Endothelial cell of umbilical vein (primary cell): ENCODE data around the gene CCSER1. TPM values are rescaled to one million over a fixed set of nuclear protein-coding genes. Genes with fewer than 3 reads are reported as not detected.

Experiments
- BruUV-seq: library from RNA; stranded (reverse); fragments of 400-500 nt; replicated peaks from 2 replicates; lab custom pipeline; 2021; lab: Mats Ljungman, UMichigan
- CTCF ChIA-PET: fragments of 300-600, 350-600 bp; sonication (Branson Sonifier 250); formaldehyde crosslinking; loops from one replicate; lab custom pipeline; 2021; ENCODE audit warnings: antibody characterized with exemption, inconsistent platforms; lab: Charles Lee
- POLR2A ChIA-PET: fragments of 300-600, 350-600 bp; sonication (Branson Sonifier 250); formaldehyde crosslinking; loops from one replicate; lab custom pipeline; 2021; ENCODE audit warnings: antibody characterized with exemption, inconsistent platforms; lab: Charles Lee
- DNase-seq: peaks from one replicate; pipeline ENCODE4 v3.0.0-alpha.2; 2011; ENCODE audit warnings: low read depth, low spot score
- FAIRE-seq: peaks from 2 replicates; lab custom pipeline; 2011; peaks lifted over from hg19 to GRCh38; lab: Jason Lieb, UNC
- H2AFZ ChIP-seq: 2 replicates; pipeline ENCODE4 v1.6.0; 2012; ENCODE audit warnings: low read depth, low read length, control low read depth, inconsistent platforms
- H3K27ac ChIP-seq: 2 replicates; pipeline ENCODE4 v1.5.1; 2011; ENCODE audit warnings: low read depth, mild to moderate bottlenecking, control low read depth, low read length, moderate library complexity; ENCODE audit not compliant: insufficient read depth
- H3K27me3 ChIP-seq, 2 experiments: 2 replicates each; pipeline versions ENCODE4 v1.6.0 to v1.6.1; 2011; ENCODE audit warnings: low read length in 2 of 2, mixed read lengths in 1 of 2; ENCODE audit not compliant: control insufficient read depth in 2 of 2, insufficient read depth in 2 of 2
- H3K36me3 ChIP-seq, 2 experiments: 2 replicates in 1 of 2; 3 replicates in 1 of 2; pipeline ENCODE4 v1.5.1; 2011; ENCODE audit warnings: low read length in 2 of 2, mild to moderate bottlenecking in 1 of 2, moderate library complexity in 1 of 2; ENCODE audit not compliant: control insufficient read depth in 2 of 2, insufficient read depth in 2 of 2; ENCODE audit errors: extremely low read depth in 1 of 2
- H3K4me1 ChIP-seq: 3 replicates; pipeline ENCODE4 v1.5.1; 2011; ENCODE audit warnings: mild to moderate bottlenecking, low read length; ENCODE audit not compliant: control insufficient read depth, insufficient read depth; ENCODE audit errors: extremely low read depth
- H3K4me2 ChIP-seq: 2 replicates; pipeline ENCODE4 v1.6.1; 2011; ENCODE audit warnings: low read length, control low read depth, mixed read lengths; ENCODE audit not compliant: insufficient read depth
- H3K4me3 ChIP-seq, 3 experiments: fragments of 200-600 bp in 1 of 3; sonication (generic), shearing (Covaris generic) in 1 of 3; replicated peaks in 1 of 3; 2 replicates each; pipeline ENCODE4 v1.5.1; 2011 to 2016; ENCODE audit warnings: control low read depth in 3 of 3, low read length in 3 of 3, mild to moderate bottlenecking in 2 of 3, inconsistent platforms in 1 of 3, low read depth in 1 of 3, moderate library complexity in 1 of 3; ENCODE audit not compliant: insufficient read depth in 1 of 3
- H3K79me2 ChIP-seq: 2 replicates; pipeline ENCODE4 v1.6.0; 2012; ENCODE audit warnings: low read length, inconsistent platforms; ENCODE audit not compliant: control insufficient read depth, insufficient read depth
- H3K9ac ChIP-seq: replicated peaks from 2 replicates; pipeline ENCODE3; 2011; ENCODE audit warnings: low read length, control low read depth; ENCODE audit not compliant: insufficient read depth; ENCODE audit errors: extremely low read depth
- H3K9me1 ChIP-seq: replicated peaks from 3 replicates; pipeline ENCODE4 v1.6.0; 2011; ENCODE audit warnings: mild to moderate bottlenecking, low read length; ENCODE audit not compliant: control insufficient read depth, insufficient read depth; ENCODE audit errors: extremely low read depth
- H3K9me3 ChIP-seq: replicated peaks from 2 replicates; pipeline ENCODE4 v1.5.1; 2012; ENCODE audit warnings: low read length, inconsistent platforms; ENCODE audit not compliant: control insufficient read depth, insufficient read depth
- H4K20me1 ChIP-seq: replicated peaks from 2 replicates; pipeline ENCODE3; 2011; ENCODE audit warnings: mild to moderate bottlenecking, low read length; ENCODE audit not compliant: control insufficient read depth, insufficient read depth; ENCODE audit errors: extremely low read depth
- EZH2 ChIP-seq: IDR thresholded peaks from 2 replicates; pipeline ENCODE4 v1.6.1; 2012; ENCODE audit warnings: borderline replicate concordance, low read depth, mild to moderate bottlenecking, moderate library complexity, low read length, inconsistent platforms; ENCODE audit not compliant: severe bottlenecking
- FOS ChIP-seq: IDR thresholded peaks from 2 replicates; pipeline ENCODE4 v1.6.1; 2011; ENCODE audit warnings: mild to moderate bottlenecking, low read length, moderate library complexity, borderline replicate concordance; ENCODE audit not compliant: insufficient read depth
- GATA2 ChIP-seq: IDR thresholded peaks from 2 replicates; pipeline ENCODE4 v1.7.0; 2011; ENCODE audit warnings: low read depth, mild to moderate bottlenecking, moderate library complexity, mixed read lengths, low read length; ENCODE audit not compliant: insufficient read length, insufficient read depth
- JUN ChIP-seq: IDR thresholded peaks from 2 replicates; pipeline ENCODE4 v1.6.1; 2011; ENCODE audit warnings: borderline replicate concordance, low read depth; ENCODE audit not compliant: insufficient read length, insufficient read depth
- MYC ChIP-seq: IDR thresholded peaks from one replicate; pipeline ENCODE4 v1.6.1; 2011; ENCODE audit warnings: mild to moderate bottlenecking, low read depth, low read length
- POLR2A ChIP-seq: IDR thresholded peaks from 2 replicates; pipeline ENCODE4 v1.6.1; 2012; ENCODE audit warnings: low read depth, mild to moderate bottlenecking, control low read depth, low read length
- POLR2AphosphoS5 ChIP-seq: IDR thresholded peaks from 2 replicates; pipeline ENCODE4 v1.6.1; 2012; ENCODE audit warnings: low read depth, mild to moderate bottlenecking, control low read depth, low read length, moderate library complexity; ENCODE audit not compliant: insufficient read depth
- dilution Hi-C: fragments of 300-500 bp; cut with MboI; formaldehyde crosslinking; loops from one replicate; pipeline ENCODE4 v1.15.0; 2019; ENCODE audit warnings: low sequenced_read_pairs; ENCODE audit not compliant: extremely low pct_ligation_motif_present
- intact Hi-C: fragments of 100-400 bp; cut with micrococcal nuclease; formaldehyde crosslinking; loops from one replicate; pipeline ENCODE4 v1.10.0; 2022
- polyA plus RNA-seq, 4 experiments: library from polyadenylated mRNA; depleted of rRNA in 3 of 4; stranded (reverse) in 3 of 4; unstranded in 1 of 4; fragments of >200 nt; gene quantifications; 2 replicates each; pipeline versions ENCODE4 v1.2.1 to v1.2.3, GENCODE V29; 2011 to 2012; ENCODE audit warnings: missing spikeins in 1 of 4
- total RNA-seq: library from RNA; stranded (reverse); gene quantifications from 2 replicates; pipeline ENCODE4 v1.2.3, GENCODE V29; 2021
- TF ChIP-seq, protein P1 (sequence below), 2 donors: IDR thresholded peaks; 1 replicate in 1 of 2; 2 replicates in 1 of 2; pipeline ENCODE4 v1.5.1; 2011; ENCODE audit warnings: low read length in 2 of 2, mild to moderate bottlenecking in 2 of 2, moderate library complexity in 2 of 2, control low read depth in 1 of 2, inconsistent platforms in 1 of 2, low read depth in 1 of 2; ENCODE audit not compliant: insufficient read depth in 1 of 2; ENCODE audit errors: extremely low read depth in 1 of 2
- TF ChIP-seq, protein P2 (sequence below): IDR thresholded peaks from 2 replicates; pipeline ENCODE4 v1.6.1; 2011; ENCODE audit not compliant: insufficient read depth, insufficient read length

CCSER1 gene
- total and polyA plus RNA-seq, 2 donors (not counting 3 experiments of a cell fraction or from before 2014, with no cell fraction given), result 0.11 to 1.8 TPM

DNA sequence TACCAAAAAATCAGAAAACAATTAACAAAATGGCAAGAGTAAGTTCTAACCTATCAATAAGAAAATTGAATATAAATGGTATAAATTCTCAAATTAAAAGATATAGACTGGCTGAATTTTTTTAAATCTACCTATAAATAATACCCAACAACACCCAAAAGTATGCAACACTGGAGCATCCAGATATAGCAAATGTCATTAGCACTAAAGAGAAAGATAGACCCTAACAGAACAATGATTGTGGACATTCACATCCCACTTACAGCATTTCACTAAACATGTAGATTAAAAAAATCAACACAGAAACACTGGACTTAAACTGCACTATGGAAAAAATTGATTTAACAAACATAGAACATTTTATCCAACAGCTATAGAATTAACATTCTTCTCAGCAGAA lies 1503.6 kb downstream of the CCSER1 start:
- CTCF ChIA-PET, result no interaction called here
- no peaks in the 10 kb centered on the region for H3K27me3 ChIP-seq
- no peaks in the 10 kb centered on the region for H3K36me3 ChIP-seq

More for the DNA sequence above, 1503.6 kb downstream of the CCSER1 start:
- Histone ChIP-seq H3K4me1 (no peaks in the 10 kb centered on the region), H3K9me3 (no peaks in the 10 kb centered on the region), H2AFZ (no peak overlapping the region), H3K4me3 (no peak overlapping the region), H3K4me2 (no peak overlapping the region), H3K79me2 (no peaks in the 10 kb centered on the region), H3K9me1 (no peaks in the 10 kb centered on the region), H3K9ac (no peak overlapping the region), H4K20me1 (no peaks in the 10 kb centered on the region), H3K27ac (no peak overlapping the region)
- no peak for DNase-seq
- dilution Hi-C loops, result no loop called here
- intact Hi-C loops, result no loop called here
- BruUV-seq, result no TSS peak
- FAIRE-seq, result no peak
- POLR2A ChIA-PET, result no interaction called here
- no peak for TF ChIP-seq MYC
- TF ChIP-seq, protein P1, sequence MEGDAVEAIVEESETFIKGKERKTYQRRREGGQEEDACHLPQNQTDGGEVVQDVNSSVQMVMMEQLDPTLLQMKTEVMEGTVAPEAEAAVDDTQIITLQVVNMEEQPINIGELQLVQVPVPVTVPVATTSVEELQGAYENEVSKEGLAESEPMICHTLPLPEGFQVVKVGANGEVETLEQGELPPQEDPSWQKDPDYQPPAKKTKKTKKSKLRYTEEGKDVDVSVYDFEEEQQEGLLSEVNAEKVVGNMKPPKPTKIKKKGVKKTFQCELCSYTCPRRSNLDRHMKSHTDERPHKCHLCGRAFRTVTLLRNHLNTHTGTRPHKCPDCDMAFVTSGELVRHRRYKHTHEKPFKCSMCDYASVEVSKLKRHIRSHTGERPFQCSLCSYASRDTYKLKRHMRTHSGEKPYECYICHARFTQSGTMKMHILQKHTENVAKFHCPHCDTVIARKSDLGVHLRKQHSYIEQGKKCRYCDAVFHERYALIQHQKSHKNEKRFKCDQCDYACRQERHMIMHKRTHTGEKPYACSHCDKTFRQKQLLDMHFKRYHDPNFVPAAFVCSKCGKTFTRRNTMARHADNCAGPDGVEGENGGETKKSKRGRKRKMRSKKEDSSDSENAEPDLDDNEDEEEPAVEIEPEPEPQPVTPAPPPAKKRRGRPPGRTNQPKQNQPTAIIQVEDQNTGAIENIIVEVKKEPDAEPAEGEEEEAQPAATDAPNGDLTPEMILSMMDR (IDR thresholded peaks at IDR 0.05; ENCODE audit: extremely low read depth in 1 of 2, insufficient read depth in 1 of 2, low read depth in 1 of 2, low read length in 2 of 2), result no peak
- no peak for TF ChIP-seq POLR2AphosphoS5
- no peak for TF ChIP-seq POLR2A
- TF ChIP-seq EZH2, result no peak
- TF ChIP-seq GATA2, result no peak
- no peak for TF ChIP-seq FOS
- no peak for TF ChIP-seq JUN
- TF ChIP-seq, protein P2, sequence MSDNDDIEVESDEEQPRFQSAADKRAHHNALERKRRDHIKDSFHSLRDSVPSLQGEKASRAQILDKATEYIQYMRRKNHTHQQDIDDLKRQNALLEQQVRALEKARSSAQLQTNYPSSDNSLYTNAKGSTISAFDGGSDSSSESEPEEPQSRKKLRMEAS, result no peak
